ENCODE measurements around the gene ADPRH. TPM values are rescaled to one million over a fixed set of nuclear protein-coding genes. Genes with fewer than 3 reads are reported as not detected.
A peak's percentile ranks its signal among the peaks of the same experiment; 100 is the strongest.

The ADPRH gene
- total RNA-seq, 1 donor from 2014 or later: 2.6 TPM

- H3K79me2 ChIP-seq (ENCODE audit: insufficient read depth, low read length): no peaks in the 10 kb centered on the region
- H3K9me3 Mint-ChIP-seq (ENCODE audit: unreplicated experiment): no peaks in the 10 kb centered on the region
- peaks cover 2% of the 10 kb centered on the region for H3K36me3 Mint-ChIP-seq (ENCODE audit: low read depth, unreplicated experiment)
- no peaks in the 10 kb centered on the region for H3K36me3 ChIP-seq (ENCODE audit: insufficient read depth, low read length)
- H3K27me3 Mint-ChIP-seq (ENCODE audit: low read depth, unreplicated experiment): no peaks in the 10 kb centered on the region
- H3K9me3 ChIP-seq (ENCODE audit: insufficient read depth, low read depth, low read length): no peaks in the 10 kb centered on the region
- H3K27ac ChIP-seq (ENCODE audit: low read depth, low read length): no peak within 1 kb of the TSS
- no peak within 1 kb of the TSS for H2AFZ ChIP-seq (ENCODE audit: low read depth, low read length)
- H4K20me1 ChIP-seq (ENCODE audit: insufficient read depth, low read length): no peaks in the 10 kb centered on the region
- FAIRE-seq (no peak), DNase-seq (ENCODE audit: low read depth) (no peak)
- no peaks in the 10 kb centered on the region for H3K27me3 ChIP-seq (ENCODE audit: insufficient read depth, low read length)
- no peak within 1 kb of the TSS for H3K4me2 ChIP-seq (ENCODE audit: low read length)
- H3K4me3 ChIP-seq (ENCODE audit: insufficient read depth, low read depth, low read length): no peak within 1 kb of the TSS
- H3K27ac Mint-ChIP-seq (ENCODE audit: unreplicated experiment): no peak within 1 kb of the TSS
- H3K4me1 Mint-ChIP-seq (ENCODE audit: low read depth, unreplicated experiment): peaks cover 47% of the 10 kb centered on the region
- H3K4me1 ChIP-seq (ENCODE audit: insufficient read depth, low read length): peaks cover 10% of the 10 kb centered on the region
- H3K4me3 Mint-ChIP-seq (ENCODE audit: unreplicated experiment): peak within 1 kb of the TSS; percentile 55
- H3K9ac ChIP-seq (ENCODE audit: low read length): no peak within 1 kb of the TSS
- no peak for TF ChIP-seq EZH2 (IDR thresholded peaks at IDR 0.05; ENCODE audit: insufficient read depth, low read length)
- no peak for TF ChIP-seq CTCF (IDR thresholded peaks at IDR 0.05; ENCODE audit: insufficient read depth, low read depth, low read length)
Measured at GRCh38 chr3:119597548-119598288, 18.4 kb downstream of the ADPRH start, which contains the start of gene PLA1A. Gene PLA1A (plus strand): TSS chr3:119597885. CDS start chr3:119597914, 29 bp downstream.

DNA sequence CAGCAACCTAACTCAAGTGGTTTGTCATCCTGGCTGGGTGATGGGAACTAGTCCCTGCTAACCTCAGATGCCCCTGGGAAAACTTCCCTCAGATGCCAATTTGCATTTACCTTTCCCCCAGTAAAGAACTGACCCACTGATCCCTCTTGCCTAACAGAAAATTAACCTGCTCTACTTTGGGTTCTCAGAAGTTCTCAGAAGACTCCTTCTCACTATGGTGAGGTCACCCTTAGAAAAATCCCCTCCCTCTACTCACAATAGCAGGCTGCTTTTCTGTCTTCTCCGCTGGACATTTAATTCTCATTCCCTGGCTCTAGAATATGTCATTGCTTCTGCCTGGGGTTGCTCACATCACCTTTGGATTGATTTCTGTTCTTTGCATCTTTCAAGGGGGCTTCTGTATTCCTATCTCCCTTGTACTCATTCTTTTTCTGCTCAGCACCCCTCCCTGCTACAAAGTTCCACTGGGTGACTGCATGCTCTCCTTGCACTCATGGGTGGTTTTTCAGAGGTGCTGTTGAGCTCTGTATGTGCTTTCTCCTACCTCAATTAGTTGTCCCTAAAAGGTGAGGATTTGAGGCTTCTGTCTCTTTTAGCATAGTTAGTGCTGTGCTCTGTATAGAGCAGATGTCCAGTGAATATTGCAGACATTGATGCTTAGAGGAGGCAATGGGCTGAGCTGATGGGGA is 19.3 kb downstream of the ADPRH start:
- no peaks in the 10 kb centered on the region for H3K27me3 ChIP-seq (ENCODE audit: insufficient read depth, low read length)
- Mint-ChIP-seq H3K9me3 (ENCODE audit: unreplicated experiment) (no peaks in the 10 kb centered on the region), H3K27me3 (ENCODE audit: low read depth, unreplicated experiment) (no peaks in the 10 kb centered on the region), H3K27ac (ENCODE audit: unreplicated experiment) (no peak overlapping the region), H3K36me3 (ENCODE audit: low read depth, unreplicated experiment) (peaks cover 2% of the 10 kb centered on the region), H3K4me3 (ENCODE audit: unreplicated experiment) (no peak overlapping the region), H3K4me1 (ENCODE audit: low read depth, unreplicated experiment) (peaks cover 45% of the 10 kb centered on the region)
- H3K27ac ChIP-seq (ENCODE audit: low read depth, low read length): no peak overlapping the region
- no peak for DNase-seq (ENCODE audit: low read depth)
- H2AFZ ChIP-seq (ENCODE audit: low read depth, low read length): no peak overlapping the region
- H3K4me3 ChIP-seq (ENCODE audit: insufficient read depth, low read depth, low read length): no peak overlapping the region
- H3K4me1 ChIP-seq (ENCODE audit: insufficient read depth, low read length): peaks cover 10% of the 10 kb centered on the region
- no peaks in the 10 kb centered on the region for H3K79me2 ChIP-seq (ENCODE audit: insufficient read depth, low read length)
- H3K4me2 ChIP-seq (ENCODE audit: low read length): no peak overlapping the region
- no peaks in the 10 kb centered on the region for H3K36me3 ChIP-seq (ENCODE audit: insufficient read depth, low read length)
- no peaks in the 10 kb centered on the region for H3K9me3 ChIP-seq (ENCODE audit: insufficient read depth, low read depth, low read length)
- no peak overlapping the region for H3K9ac ChIP-seq (ENCODE audit: low read length)
- H4K20me1 ChIP-seq (ENCODE audit: insufficient read depth, low read length): no peaks in the 10 kb centered on the region
- no peak for FAIRE-seq
- TF ChIP-seq EZH2 (IDR thresholded peaks at IDR 0.05; ENCODE audit: insufficient read depth, low read length): no peak

- no peaks in the 10 kb centered on the region for H3K9me3 Mint-ChIP-seq (ENCODE audit: unreplicated experiment)
- DNase-seq (ENCODE audit: low read depth): no peak
- Histone ChIP-seq H3K27ac (ENCODE audit: low read depth, low read length) (no peak overlapping the region), H3K9me3 (ENCODE audit: insufficient read depth, low read depth, low read length) (no peaks in the 10 kb centered on the region), H3K9ac (ENCODE audit: low read length) (no peak overlapping the region), H3K4me3 (ENCODE audit: insufficient read depth, low read depth, low read length) (no peak overlapping the region), H3K4me2 (ENCODE audit: low read length) (no peak overlapping the region), H3K4me1 (ENCODE audit: insufficient read depth, low read length) (peaks cover 13% of the 10 kb centered on the region), H3K79me2 (ENCODE audit: insufficient read depth, low read length) (no peaks in the 10 kb centered on the region), H3K36me3 (ENCODE audit: insufficient read depth, low read length) (no peaks in the 10 kb centered on the region), H4K20me1 (ENCODE audit: insufficient read depth, low read length) (no peaks in the 10 kb centered on the region), H3K27me3 (ENCODE audit: insufficient read depth, low read length) (no peaks in the 10 kb centered on the region), H2AFZ (ENCODE audit: low read depth, low read length) (no peak overlapping the region)
- no peak for TF ChIP-seq EZH2 (IDR thresholded peaks at IDR 0.05; ENCODE audit: insufficient read depth, low read length)
- no peak for TF ChIP-seq CTCF (IDR thresholded peaks at IDR 0.05; ENCODE audit: insufficient read depth, low read depth, low read length)
- H3K27me3 Mint-ChIP-seq (ENCODE audit: low read depth, unreplicated experiment): no peaks in the 10 kb centered on the region
- H3K27ac Mint-ChIP-seq (ENCODE audit: unreplicated experiment): no peak overlapping the region
- H3K36me3 Mint-ChIP-seq (ENCODE audit: low read depth, unreplicated experiment): peaks cover 2% of the 10 kb centered on the region
- peaks cover 45% of the 10 kb centered on the region for H3K4me1 Mint-ChIP-seq (ENCODE audit: low read depth, unreplicated experiment)
- no peak for FAIRE-seq
- no peak overlapping the region for H3K4me3 Mint-ChIP-seq (ENCODE audit: unreplicated experiment)
Measured at GRCh38 chr3:119599558-119600174, 20.4 kb downstream of the ADPRH start.
